HepG2 (cell line): ENCODE results near the gene EGLN2. TPM values are rescaled to one million over a fixed set of nuclear protein-coding genes. Genes with fewer than 3 reads are reported as not detected.

Experiments
- DNMT3B ChIP-seq: conservative IDR thresholded peaks from 2 replicates; pipeline ENCODE4 v1.6.1; 2016; ENCODE audit warnings: missing biosample characterization, control low read depth
- FLYWCH1 ChIP-seq: sonication (generic); formaldehyde crosslinking; IDR thresholded peaks from 2 replicates; pipeline ENCODE4 v1.8.1; 2023; ENCODE audit warnings: mild to moderate bottlenecking, missing genetic modification reagents
- HOMEZ ChIP-seq: IDR thresholded peaks from 2 replicates; pipeline ENCODE4 v1.6.1; 2016; ENCODE audit warnings: low read depth
- IRF2 ChIP-seq: IDR thresholded peaks from 2 replicates; pipeline ENCODE4 v1.6.1; 2018; ENCODE audit warnings: missing genetic modification reagents, missing compliant biosample characterization
- KDM5A ChIP-seq: fragments of 200-600 bp; sonication (generic); IDR thresholded peaks from 2 replicates; pipeline ENCODE4 v1.7.0; 2018; ENCODE audit warnings: antibody characterized with exemption, mild to moderate bottlenecking, low read length, borderline replicate concordance
- MED8 ChIP-seq: sonication (generic); formaldehyde crosslinking; IDR thresholded peaks from 2 replicates; pipeline ENCODE4 v1.8.1; 2023; ENCODE audit warnings: mild to moderate bottlenecking, missing genetic modification reagents; ENCODE audit not compliant: insufficient replicate concordance
- MLLT10 ChIP-seq: sonication (generic); formaldehyde crosslinking; IDR thresholded peaks from 2 replicates; pipeline ENCODE4 v1.4.0; 2020; ENCODE audit warnings: missing genetic modification reagents
- NR2F1 ChIP-seq, 2 experiments: fragments of 450-650 bp in 1 of 2; formaldehyde crosslinking in 1 of 2; IDR thresholded peaks; 2 replicates each; pipeline versions ENCODE4 v1.5.0 to v1.6.1; 2016 to 2020; ENCODE audit warnings: mild to moderate bottlenecking in 1 of 2, missing compliant biosample characterization in 1 of 2, missing genetic modification reagents in 1 of 2, moderate library complexity in 1 of 2
- PAXIP1 ChIP-seq: sonication (generic); formaldehyde crosslinking; conservative IDR thresholded peaks from 2 replicates; pipeline ENCODE4 v1.4.0; 2020; ENCODE audit warnings: mild to moderate bottlenecking, missing genetic modification reagents, moderate library complexity
- PRDM4 ChIP-seq: sonication (generic); formaldehyde crosslinking; IDR thresholded peaks from 2 replicates; pipeline ENCODE4 v1.9.0; 2021; ENCODE audit warnings: missing genetic modification reagents, borderline replicate concordance
- PRMT3 ChIP-seq: sonication (generic); formaldehyde crosslinking; IDR thresholded peaks from 2 replicates; pipeline ENCODE4 v1.8.1; 2022; ENCODE audit warnings: low read depth, mild to moderate bottlenecking, moderate library complexity, missing genetic modification reagents, borderline replicate concordance
- RFXAP ChIP-seq: sonication (generic); formaldehyde crosslinking; IDR thresholded peaks from 2 replicates; pipeline ENCODE4 v1.4.0; 2020; ENCODE audit warnings: missing genetic modification reagents, borderline replicate concordance
- SOX6 ChIP-seq, 2 experiments: fragments of 450-650 bp in 1 of 2; sonication (generic) in 1 of 2; formaldehyde crosslinking in 1 of 2; IDR thresholded peaks; 2 replicates each; pipeline versions ENCODE4 v1.4.0 to v1.6.1; 2017 to 2020; ENCODE audit warnings: antibody characterized with exemption in 1 of 2, mild to moderate bottlenecking in 1 of 2, missing genetic modification reagents in 1 of 2
- SRSF4 ChIP-seq: fragments of 200-400 bp; formaldehyde crosslinking; IDR thresholded peaks from one replicate; pipeline ENCODE4 v1.6.1; 2018; ENCODE audit warnings: mild to moderate bottlenecking, low read depth, low read length, moderate library complexity; ENCODE audit not compliant: poor library complexity, severe bottlenecking
- ZBTB1 ChIP-seq: sonication (generic); formaldehyde crosslinking; IDR thresholded peaks from 2 replicates; pipeline ENCODE4 v1.4.0; 2020; ENCODE audit warnings: missing genetic modification reagents, borderline replicate concordance
- ZNF253 ChIP-seq: sonication (generic); formaldehyde crosslinking; IDR thresholded peaks from 2 replicates; pipeline ENCODE4 v1.8.0; 2022; ENCODE audit warnings: mild to moderate bottlenecking, missing genetic modification reagents, borderline replicate concordance
- ZNF431 ChIP-seq: sonication (generic); formaldehyde crosslinking; IDR thresholded peaks from 2 replicates; pipeline ENCODE4 v1.9.0; 2022; ENCODE audit warnings: missing genetic modification reagents, low read depth, mild to moderate bottlenecking, borderline replicate concordance
- ZNF883 ChIP-seq: sonication (generic); formaldehyde crosslinking; IDR thresholded peaks from 2 replicates; pipeline ENCODE4 v1.5.1; 2020; ENCODE audit warnings: mild to moderate bottlenecking, missing genetic modification reagents; ENCODE audit errors: not compliant biosample characterization
- ZSCAN30 ChIP-seq: sonication (generic); formaldehyde crosslinking; IDR thresholded peaks from 2 replicates; pipeline ENCODE4 v1.5.0; 2020; ENCODE audit warnings: mild to moderate bottlenecking, missing genetic modification reagents
- polyA plus RNA-seq, 8 experiments: library from polyadenylated mRNA; depleted of rRNA in 3 of 8; stranded (reverse) in 7 of 8; unstranded in 1 of 8; fragments of >200 nt; fragmentation: Illumina TruSeq in 4 of 8; extraction: Trizol in 4 of 8; gene quantifications; 2 replicates each; pipeline versions ENCODE4 v1.2.1 to v1.2.3, GENCODE V29; 2011 to 2016; ENCODE audit warnings: low read depth in 4 of 8, missing spikeins in 1 of 8, mixed read lengths in 1 of 8; ENCODE audit not compliant: insufficient read depth in 1 of 8
- total RNA-seq, 5 experiments: library from RNA; depleted of rRNA; stranded (reverse); fragments of >200 nt; fragmentation: Illumina TruSeq; extraction: Trizol; gene quantifications; 2 replicates each; pipeline ENCODE4 v1.2.3, GENCODE V29; 2016; ENCODE audit warnings: low read depth in 1 of 5

Gene EGLN2
- total and polyA plus RNA-seq, 2 of the 13 experiments (the other 11 are each of a cell fraction or from before 2014, with no cell fraction given) = 16.5 to 40.8 TPM

- TF ChIP-seq NR2F1 (CRISPR knock-in tag; IDR thresholded peaks at IDR 0.05) (peak in 1 of 2 experiments; percentile 63; a peak in 1 of 4 replicates), SRSF4 (no peak), ZBTB1 (no peak), PRDM4 (CRISPR knock-in tag) (no peak), PRMT3 (CRISPR knock-in tag) (no peak; the same call in 1 of the 2 replicates), PAXIP1 (CRISPR knock-in tag) (peak; percentile 50), DNMT3B (CRISPR knock-in tag) (no peak), ZNF253 (CRISPR knock-in tag) (no peak), SOX6 (IDR thresholded peaks at IDR 0.05) (no peak), SOX6 (CRISPR knock-in tag; IDR thresholded peaks at IDR 0.05) (peak; percentile 72; the same call in 1 of the 2 replicates), MED8 (CRISPR knock-in tag) (peak; percentile 62), ZSCAN30 (no peak), IRF2 (CRISPR knock-in tag) (peak; percentile 59; the same call in 1 of the 2 replicates), RFXAP (CRISPR knock-in tag) (peak; percentile 95), ZNF883 (CRISPR knock-in tag) (peak; percentile 71), ZNF431 (CRISPR knock-in tag) (no peak), KDM5A (peak; percentile 56; the same call in 1 of the 2 replicates), MLLT10 (CRISPR knock-in tag) (no peak), FLYWCH1 (0 out of 2 replicates have a peak, but pooled peaks have one; percentile 63), HOMEZ (no peak)
These were observed 868 bp upstream of the EGLN2 start (continued) for GRCh38 chr19:40797963-40798682.
